Stomach (tissue), 9 donors: ENCODE results near the gene MAGI2. TPM values are rescaled to one million over a fixed set of nuclear protein-coding genes. Genes with fewer than 3 reads are reported as not detected.
"Not testable (repeated sequence)": the region's sequence is repeated elsewhere in the genome, so short reads cannot be mapped to it uniquely, and the experiment has no call there.

Source experiments
- DNase-seq, 2 donors: peaks; one replicate each; pipeline versions ENCODE4 v3.0.0 to v3.0.0-alpha.2; 2013 to 2019
- H3K27ac ChIP-seq, 5 donors: fragments of 200-600 bp in 4 of 5; sonication (generic) in 4 of 5; one replicate each; pipeline ENCODE4 v1.5.1; 2013 to 2019; ENCODE audit warnings: mild to moderate bottlenecking in 1 of 5, moderate library complexity in 1 of 5
- H3K27me3 ChIP-seq, 3 donors: fragments of 200-600 bp; sonication (generic); one replicate each; pipeline ENCODE4 v1.5.1; 2017 to 2019; ENCODE audit warnings: mixed run types in 1 of 3
- H3K36me3 ChIP-seq, 4 donors: fragments of 200-600 bp; sonication (generic); 1 replicate in 3 of 4; 2 replicates in 1 of 4; pipeline ENCODE4 v1.5.1; 2016 to 2019
- H3K4me1 ChIP-seq, 4 donors: fragments of 200-600 bp; sonication (generic); one replicate each; pipeline ENCODE4 v1.5.1; 2016 to 2019
- H3K4me3 ChIP-seq, 4 donors: fragments of 200-600 bp; sonication (generic) in 3 of 4; one replicate each; pipeline ENCODE4 v1.5.1; 2016 to 2019; ENCODE audit warnings: mild to moderate bottlenecking in 1 of 4
- H3K9me3 ChIP-seq, 4 donors: fragments of 200-600 bp; sonication (generic); one replicate each; pipeline ENCODE4 v1.5.1; 2016 to 2019
- CTCF ChIP-seq, 7 experiments: fragments of 450-650 bp in 4 of 7; fragments of 200-600 bp in 3 of 7; sonication (generic) in 3 of 7; IDR thresholded peaks; one replicate each; pipeline ENCODE4 v1.5.1; 2016 to 2019; ENCODE audit warnings: antibody characterized with exemption in 7 of 7, control low read depth in 2 of 7, mild to moderate bottlenecking in 1 of 7
- EP300 ChIP-seq: sonication (generic); formaldehyde crosslinking; IDR thresholded peaks from one replicate; pipeline ENCODE4 v1.6.1; 2017; ENCODE audit warnings: antibody characterized with exemption
- POLR2A ChIP-seq, 4 donors: fragments of 450-650 bp; IDR thresholded peaks; one replicate each; pipeline ENCODE4 v1.6.1; 2016; ENCODE audit warnings: antibody characterized with exemption in 4 of 4, control low read depth in 2 of 4, mild to moderate bottlenecking in 1 of 4, moderate library complexity in 1 of 4
- POLR2AphosphoS5 ChIP-seq, 3 donors: sonication (generic); formaldehyde crosslinking; IDR thresholded peaks; one replicate each; pipeline ENCODE4 v1.6.1; 2016; ENCODE audit warnings: antibody characterized with exemption in 3 of 3
- WGBS, 5 donors: extraction: QIAGEN DNeasy Blood & Tissue Kit in 3 of 5; methylation state at CpG; one replicate each; pipeline versions ENCODE4 v1.1.5 to v1.1.7; 2013 to 2018; 5-methylcytosine and 5-hydroxymethylcytosine counted together
- intact Hi-C: fragments of 100-400 bp; cut with DNase I; formaldehyde crosslinking; loops from one replicate; pipeline ENCODE4 v1.15.1; 2023; ENCODE audit warnings: low total_unique reads
- polyA plus RNA-seq, 3 donors: library from polyadenylated mRNA; stranded (reverse); fragments of 200-250 nt; gene quantifications; one replicate each; pipeline ENCODE4 v1.2.3, GENCODE V29; 2013
- total RNA-seq, 5 donors: library from RNA; depleted of rRNA; stranded (reverse); fragments of >200 nt; gene quantifications; one replicate each; pipeline versions ENCODE4 v1.1.0 to v1.2.3, GENCODE V29; 2014 to 2016
- donor health status: healthy with polysubstance abuse.
- donor health status: Bipolar disorder and iron deficiency.
- donor health status: healthy.

The MAGI2 gene
- total and polyA plus RNA-seq, 8 donors = 0.92 to 53.9 (median 5.8) TPM

- intact Hi-C loops = no loop called here
- Histone ChIP-seq H3K9me3 (no peaks in the 10 kb centered on the region), H3K4me3 (no peak overlapping the region), H3K36me3 (no peaks in the 10 kb centered on the region), H3K27me3 (no peaks in the 10 kb centered on the region), H3K27ac (no peak overlapping the region), H3K4me1 (no peaks in the 10 kb centered on the region)
- TF ChIP-seq CTCF (IDR thresholded peaks at IDR 0.05) (no peak), POLR2AphosphoS5 (IDR thresholded peaks at IDR 0.05) (no peak), POLR2A (IDR thresholded peaks at IDR 0.05) (no peak), EP300 (no peak)
- WGBS, 5 donors = 74 to 86% (median 81%) methylated on average over 11 of the region's 11 CpGs
- no peak for DNase-seq
Measured at GRCh38 chr7:78968951-78969350, 484.5 kb downstream of the MAGI2 start.

GRCh38 chr7:78967561-78967960 lies 485.9 kb downstream of the MAGI2 start:
- H3K27ac ChIP-seq, intact Hi-C loops, H3K4me1 ChIP-seq, H3K9me3 ChIP-seq, DNase-seq, H3K27me3 ChIP-seq, H3K4me3 ChIP-seq, H3K36me3 ChIP-seq: not testable (repeated sequence)
- WGBS, 5 donors = 84 to 98% (median 93%) methylated on average over 2 of the region's 2 CpGs

- no peak overlapping the region for H3K27ac ChIP-seq
- intact Hi-C loops = no loop called here
- no peaks in the 10 kb centered on the region for H3K9me3 ChIP-seq
- no peak for DNase-seq
- no peaks in the 10 kb centered on the region for H3K27me3 ChIP-seq
- TF ChIP-seq POLR2AphosphoS5 (IDR thresholded peaks at IDR 0.05) (no peak), CTCF (IDR thresholded peaks at IDR 0.05) (no peak)
- H3K36me3 ChIP-seq = no peaks in the 10 kb centered on the region
- no peaks in the 10 kb centered on the region for H3K4me1 ChIP-seq
- H3K4me3 ChIP-seq = no peak overlapping the region
- 83 to 92% (median 88%) methylated on average over 2 of the region's 2 CpGs for WGBS, 5 donors
Measured at GRCh38 chr7:78967046-78967445, 486.4 kb downstream of the MAGI2 start.

GRCh38 chr7:78959477-78959876 lies 494.0 kb downstream of the MAGI2 start:
- TF ChIP-seq CTCF (IDR thresholded peaks at IDR 0.05) (no peak), EP300 (no peak), POLR2AphosphoS5 (IDR thresholded peaks at IDR 0.05) (no peak), POLR2A (IDR thresholded peaks at IDR 0.05) (no peak)
- 77 to 88% (median 85%) methylated on average over 5 of the region's 5 CpGs for WGBS, 5 donors
- Histone ChIP-seq H3K9me3 (no peaks in the 10 kb centered on the region), H3K27ac (no peak overlapping the region), H3K4me3 (no peak overlapping the region), H3K4me1 (no peaks in the 10 kb centered on the region), H3K36me3 (no peaks in the 10 kb centered on the region), H3K27me3 (no peaks in the 10 kb centered on the region)
- intact Hi-C loops = no loop called here
- DNase-seq = no peak

GRCh38 chr7:78955329-78955728 lies 498.1 kb downstream of the MAGI2 start:
- no peak overlapping the region for H3K27ac ChIP-seq
- TF ChIP-seq CTCF (IDR thresholded peaks at IDR 0.05) (no peak), POLR2AphosphoS5 (IDR thresholded peaks at IDR 0.05) (no peak), POLR2A (IDR thresholded peaks at IDR 0.05) (no peak), EP300 (no peak)
- 91 to 97% (median 92%) methylated on average over 1 of the region's 1 CpG for WGBS, 5 donors
- intact Hi-C loops = no loop called here
- H3K27me3 ChIP-seq = no peaks in the 10 kb centered on the region
- no peaks in the 10 kb centered on the region for H3K9me3 ChIP-seq
- no peak overlapping the region for H3K4me3 ChIP-seq
- no peak for DNase-seq
- no peaks in the 10 kb centered on the region for H3K36me3 ChIP-seq
- no peaks in the 10 kb centered on the region for H3K4me1 ChIP-seq
